CD14-positive monocyte (primary cell): ENCODE measurements around the gene MAPK4. TPM values are rescaled to one million over a fixed set of nuclear protein-coding genes. Genes with fewer than 3 reads are reported as not detected.

Experiments
- DNase-seq, 3 donors: peaks; one replicate each; pipeline ENCODE4 v3.0.0-alpha.2; 2011 to 2022
- H2AFZ ChIP-seq: 2 replicates; pipeline ENCODE4 v1.6.0; 2012; ENCODE audit warnings: mild to moderate bottlenecking, low read depth, low read length, inconsistent platforms; ENCODE audit not compliant: insufficient read depth, poor library complexity, severe bottlenecking
- H3K27ac ChIP-seq, 2 donors: 1 replicate in 1 of 2; 2 replicates in 1 of 2; pipeline ENCODE4 v1.5.1; 2012 to 2013; ENCODE audit warnings: low read length in 2 of 2, control low read depth in 1 of 2, inconsistent platforms in 1 of 2, low read depth in 1 of 2, mild to moderate bottlenecking in 1 of 2
- H3K27me3 ChIP-seq, 2 donors: one replicate each; pipeline versions ENCODE4 v1.6.0 to v1.6.1; 2011 to 2013; ENCODE audit warnings: low read length in 2 of 2; ENCODE audit not compliant: control insufficient read depth in 2 of 2, insufficient read depth in 2 of 2
- H3K36me3 ChIP-seq, 2 donors: replicated peaks in 1 of 2; 1 replicate in 1 of 2; 2 replicates in 1 of 2; pipeline versions ENCODE4 v1.5.1 to v1.6.1; 2012 to 2013; ENCODE audit warnings: low read length in 2 of 2, control low read depth in 1 of 2, inconsistent platforms in 1 of 2, mild to moderate bottlenecking in 1 of 2; ENCODE audit not compliant: insufficient read depth in 2 of 2, control insufficient read depth in 1 of 2
- H3K4me1 ChIP-seq, 2 donors: 1 replicate in 1 of 2; 2 replicates in 1 of 2; pipeline versions ENCODE4 v1.5.1 to v1.6.1; 2012 to 2013; ENCODE audit warnings: low read length in 2 of 2, control low read depth in 1 of 2, inconsistent platforms in 1 of 2, mild to moderate bottlenecking in 1 of 2, moderate library complexity in 1 of 2; ENCODE audit not compliant: insufficient read depth in 2 of 2, control insufficient read depth in 1 of 2
- H3K4me2 ChIP-seq: replicated peaks from 2 replicates; pipeline ENCODE3; 2012; ENCODE audit warnings: low read length, moderate library complexity, mild to moderate bottlenecking; ENCODE audit not compliant: poor library complexity, severe bottlenecking; ENCODE audit errors: extremely low read depth
- H3K4me3 ChIP-seq, 3 experiments: fragments of 200-600 bp in 1 of 3; sonication (generic) in 1 of 3; replicated peaks in 1 of 3; 1 replicate in 2 of 3; 2 replicates in 1 of 3; pipeline ENCODE4 v1.5.1; 2011 to 2013; ENCODE audit warnings: low read length in 3 of 3, mild to moderate bottlenecking in 3 of 3, control low read depth in 2 of 3, low read depth in 2 of 3, inconsistent platforms in 1 of 3, moderate library complexity in 1 of 3
- H3K79me2 ChIP-seq: 2 replicates; pipeline ENCODE4 v1.6.0; 2012; ENCODE audit warnings: mild to moderate bottlenecking, control low read depth, inconsistent platforms, low read length, moderate library complexity; ENCODE audit not compliant: insufficient read depth
- H3K9ac ChIP-seq: 2 replicates; pipeline ENCODE4 v1.6.0; 2017; ENCODE audit warnings: low read length, mild to moderate bottlenecking; ENCODE audit not compliant: insufficient read depth, poor library complexity, severe bottlenecking
- H3K9me3 ChIP-seq, 2 donors: replicated peaks in 1 of 2; 1 replicate in 1 of 2; 2 replicates in 1 of 2; pipeline versions ENCODE4 v1.5.1 to v1.6.1; 2012 to 2013; ENCODE audit warnings: low read length in 2 of 2, control low read depth in 1 of 2; ENCODE audit not compliant: control insufficient read depth in 1 of 2, insufficient read depth in 1 of 2
- H4K20me1 ChIP-seq: 2 replicates; pipeline ENCODE4 v1.6.0; 2012; ENCODE audit warnings: mild to moderate bottlenecking, low read length, control low read depth, moderate library complexity; ENCODE audit not compliant: insufficient read depth
- H3K27ac Mint-ChIP-seq, 7 donors: one replicate each; pipeline ENCODE4 v1.8.0; 2020; ENCODE audit warnings: mild to moderate bottlenecking in 7 of 7, mixed read lengths in 7 of 7, moderate library complexity in 6 of 7, inconsistent platforms in 2 of 7
- H3K27me3 Mint-ChIP-seq, 3 donors: one replicate each; pipeline ENCODE4 v1.8.0; 2021 to 2022; ENCODE audit warnings: low read depth in 3 of 3, mild to moderate bottlenecking in 3 of 3, mixed read lengths in 3 of 3, moderate library complexity in 3 of 3, inconsistent platforms in 1 of 3
- H3K36me3 Mint-ChIP-seq, 2 donors: one replicate each; pipeline ENCODE4 v1.8.0; 2020; ENCODE audit warnings: mixed read lengths in 2 of 2, inconsistent platforms in 1 of 2, mild to moderate bottlenecking in 1 of 2
- H3K4me1 Mint-ChIP-seq: one replicate; pipeline ENCODE4 v1.8.0; 2020; ENCODE audit warnings: mild to moderate bottlenecking, mixed read lengths
- H3K4me3 Mint-ChIP-seq, 2 donors: one replicate each; pipeline ENCODE4 v1.8.0; 2020; ENCODE audit warnings: mild to moderate bottlenecking in 2 of 2, mixed read lengths in 2 of 2, moderate library complexity in 1 of 2
- H3K9me3 Mint-ChIP-seq, 7 donors: one replicate each; pipeline ENCODE4 v1.8.0; 2020 to 2022; ENCODE audit warnings: mixed read lengths in 7 of 7, mild to moderate bottlenecking in 6 of 7, moderate library complexity in 6 of 7, inconsistent platforms in 2 of 7
- CTCF ChIP-seq: fragments of 200-600 bp; IDR thresholded peaks from one replicate; pipeline ENCODE4 v1.8.0; 2022; ENCODE audit warnings: antibody characterized with exemption, mild to moderate bottlenecking
- WGBS: methylation state at CpG from one replicate; pipeline ENCODE4 v1.1.5; 2013; ENCODE audit warnings: missing lambda C conversion rate; ENCODE audit not compliant: insufficient coverage; 5-methylcytosine and 5-hydroxymethylcytosine counted together
- intact Hi-C, 2 donors: fragments of 100-400 bp; cut with micrococcal nuclease; formaldehyde crosslinking; loops; one replicate each; pipeline versions ENCODE4 v1.15.0 to v1.15.1; 2023
- polyA plus RNA-seq, 3 donors: library from polyadenylated mRNA; depleted of rRNA in 1 of 3; unstranded in 2 of 3; stranded (reverse) in 1 of 3; fragments of 300-500 nt in 2 of 3; fragments of >200 nt in 1 of 3; fragmentation: Illumina TruSeq in 2 of 3; gene quantifications; 1 replicate in 2 of 3; 2 replicates in 1 of 3; pipeline ENCODE4 v1.2.3, GENCODE V29; 2012 to 2021

The MAPK4 gene
- polyA plus RNA-seq, 3 donors: not detected

GRCh38 chr18:50682852-50683251, 123.0 kb downstream of the MAPK4 start:
- H3K4me3 ChIP-seq: no peak overlapping the region
- no peak overlapping the region for H2AFZ ChIP-seq
- H3K9me3 Mint-ChIP-seq: peaks cover 0 to 7% (median 4%) of the 10 kb centered on the region in 7 donors
- no peak overlapping the region for H3K9ac ChIP-seq
- H3K36me3 ChIP-seq: no peaks in the 10 kb centered on the region
- H4K20me1 ChIP-seq: no peaks in the 10 kb centered on the region
- H3K79me2 ChIP-seq: no peaks in the 10 kb centered on the region
- H3K4me1 Mint-ChIP-seq: no peaks in the 10 kb centered on the region
- peaks cover 0 to 5% of the 10 kb centered on the region in 2 donors for H3K9me3 ChIP-seq
- H3K27me3 ChIP-seq: no peaks in the 10 kb centered on the region
- no peak overlapping the region for H3K27ac ChIP-seq
- no peak overlapping the region for H3K27ac Mint-ChIP-seq
- TF ChIP-seq CTCF: no peak
- no peak for DNase-seq
- no CpG with 5 or more reads among the region's 1 CpG for WGBS
- H3K27me3 Mint-ChIP-seq: peaks cover 2% of the 10 kb centered on the region in 3 donors
- H3K4me3 Mint-ChIP-seq: no peak overlapping the region
- no peak overlapping the region for H3K4me2 ChIP-seq
- no peaks in the 10 kb centered on the region for H3K4me1 ChIP-seq
- H3K36me3 Mint-ChIP-seq: no peaks in the 10 kb centered on the region
- intact Hi-C loops: no loop called here

- H2AFZ ChIP-seq: no peak overlapping the region
- no peak for DNase-seq
- no peaks in the 10 kb centered on the region for H3K27me3 ChIP-seq
- intact Hi-C loops: no loop called here
- no peaks in the 10 kb centered on the region for H4K20me1 ChIP-seq
- no peak overlapping the region for H3K27ac ChIP-seq
- no peak for TF ChIP-seq CTCF
- no peak overlapping the region for H3K4me3 Mint-ChIP-seq
- no peaks in the 10 kb centered on the region for H3K79me2 ChIP-seq
- no peaks in the 10 kb centered on the region for H3K4me1 Mint-ChIP-seq
- H3K27ac Mint-ChIP-seq: no peak overlapping the region
- H3K36me3 Mint-ChIP-seq: no peaks in the 10 kb centered on the region
- no peak overlapping the region for H3K9ac ChIP-seq
- H3K4me1 ChIP-seq: no peaks in the 10 kb centered on the region
- peaks cover 2 to 8% (median 3%) of the 10 kb centered on the region in 3 donors for H3K27me3 Mint-ChIP-seq
- peaks cover 0 to 7% (median 1%) of the 10 kb centered on the region in 7 donors for H3K9me3 Mint-ChIP-seq
- no peak overlapping the region for H3K4me2 ChIP-seq
- WGBS: 95% methylated on average over 3 of the region's 8 CpGs
- no peaks in the 10 kb centered on the region for H3K36me3 ChIP-seq
- H3K4me3 ChIP-seq: no peak overlapping the region
- no peaks in the 10 kb centered on the region for H3K9me3 ChIP-seq
Observed at GRCh38 chr18:50686409-50686808, 126.5 kb downstream of the MAPK4 start.
